Measurements from ENCODE around the gene NTF3. TPM values are rescaled to one million over a fixed set of nuclear protein-coding genes. Genes with fewer than 3 reads are reported as not detected.

The NTF3 gene
- total RNA-seq, 1 donor from 2014 or later, result 2.3 TPM

DNA sequence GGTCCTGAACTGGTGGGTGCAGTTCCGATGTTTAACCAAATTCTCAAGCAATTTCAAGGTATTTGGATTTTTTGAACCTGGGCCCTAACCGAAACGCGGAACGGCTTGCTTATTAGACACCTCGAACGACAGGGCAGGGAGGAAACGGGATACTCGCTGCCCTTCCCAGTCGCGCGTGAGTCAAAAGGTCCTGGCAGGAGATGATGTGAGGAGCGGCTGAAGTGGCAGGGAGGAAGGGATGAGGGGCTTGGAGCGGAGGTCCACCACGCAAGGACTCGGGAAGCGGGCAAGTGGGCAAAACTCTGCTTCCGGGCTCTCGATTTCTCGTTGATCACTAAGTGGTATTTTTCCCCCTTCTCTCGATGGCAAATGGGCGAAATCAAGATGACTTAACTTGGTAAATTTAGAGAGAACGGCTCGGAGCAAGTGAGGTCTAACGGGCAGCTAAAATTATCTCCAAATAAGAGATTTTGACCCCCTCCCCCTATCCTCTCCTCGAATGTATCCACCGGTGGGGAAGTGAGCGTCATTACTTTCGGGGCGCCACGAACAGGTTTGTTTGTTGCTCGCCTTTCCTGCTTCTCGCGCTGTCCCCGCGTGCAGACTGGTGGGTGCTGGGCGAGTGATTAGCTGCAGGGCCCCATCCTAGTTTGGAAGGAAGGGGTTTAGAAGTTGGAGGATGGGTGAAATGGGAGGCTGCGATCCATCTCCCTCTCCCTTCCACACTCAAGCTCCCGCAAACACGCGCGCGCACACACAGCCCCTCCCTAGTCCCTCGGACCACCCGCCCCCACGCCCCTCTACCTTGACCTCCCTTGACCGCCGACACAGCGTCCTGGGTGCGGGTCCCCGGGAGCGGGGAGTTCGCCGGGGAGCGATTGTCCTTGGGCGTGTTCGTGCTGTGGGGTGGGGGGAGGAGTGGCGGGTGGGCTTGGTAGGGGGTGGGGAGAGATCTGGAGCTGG is 986 bp upstream of the NTF3 start:
- DNase-seq, result no peak

DNA sequence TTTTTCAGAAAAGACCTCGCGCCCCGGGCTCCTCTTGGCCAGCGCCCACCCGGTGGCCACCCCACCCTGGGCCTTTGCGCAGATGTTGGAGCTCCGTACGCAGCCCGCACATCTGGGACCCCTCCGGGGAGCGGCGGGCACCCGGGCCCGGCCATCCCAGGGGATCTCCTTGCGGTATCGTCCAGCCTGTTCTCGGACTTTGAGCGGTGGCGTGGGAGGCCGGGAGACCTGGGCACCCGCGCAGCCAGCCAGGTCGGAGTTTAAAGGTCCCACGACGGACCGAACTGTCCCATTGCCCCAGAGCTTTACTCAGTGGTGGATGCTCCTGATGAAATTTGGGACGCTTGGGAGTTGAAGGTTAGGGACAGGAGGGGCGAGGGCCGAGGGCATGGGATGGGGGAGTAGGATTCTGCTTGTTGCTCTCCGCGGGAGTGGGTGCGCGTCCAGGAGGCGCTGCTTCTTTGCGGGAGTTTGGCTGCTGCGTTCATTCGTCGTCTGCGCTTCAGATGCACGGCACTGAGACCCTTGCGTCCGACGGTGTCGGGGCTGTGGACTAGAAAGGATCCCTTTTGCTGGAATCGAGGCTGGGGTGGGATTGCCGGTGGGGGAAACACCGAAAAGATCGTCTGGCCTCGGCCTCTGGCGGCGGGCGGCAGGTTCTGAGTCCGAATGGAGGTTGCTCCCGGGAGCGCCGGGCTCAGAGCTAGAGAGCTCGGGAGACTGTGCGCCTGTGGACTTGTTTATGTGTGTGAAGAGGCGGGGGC is 1.4 kb downstream of the NTF3 start:
- no peak for DNase-seq

DNA sequence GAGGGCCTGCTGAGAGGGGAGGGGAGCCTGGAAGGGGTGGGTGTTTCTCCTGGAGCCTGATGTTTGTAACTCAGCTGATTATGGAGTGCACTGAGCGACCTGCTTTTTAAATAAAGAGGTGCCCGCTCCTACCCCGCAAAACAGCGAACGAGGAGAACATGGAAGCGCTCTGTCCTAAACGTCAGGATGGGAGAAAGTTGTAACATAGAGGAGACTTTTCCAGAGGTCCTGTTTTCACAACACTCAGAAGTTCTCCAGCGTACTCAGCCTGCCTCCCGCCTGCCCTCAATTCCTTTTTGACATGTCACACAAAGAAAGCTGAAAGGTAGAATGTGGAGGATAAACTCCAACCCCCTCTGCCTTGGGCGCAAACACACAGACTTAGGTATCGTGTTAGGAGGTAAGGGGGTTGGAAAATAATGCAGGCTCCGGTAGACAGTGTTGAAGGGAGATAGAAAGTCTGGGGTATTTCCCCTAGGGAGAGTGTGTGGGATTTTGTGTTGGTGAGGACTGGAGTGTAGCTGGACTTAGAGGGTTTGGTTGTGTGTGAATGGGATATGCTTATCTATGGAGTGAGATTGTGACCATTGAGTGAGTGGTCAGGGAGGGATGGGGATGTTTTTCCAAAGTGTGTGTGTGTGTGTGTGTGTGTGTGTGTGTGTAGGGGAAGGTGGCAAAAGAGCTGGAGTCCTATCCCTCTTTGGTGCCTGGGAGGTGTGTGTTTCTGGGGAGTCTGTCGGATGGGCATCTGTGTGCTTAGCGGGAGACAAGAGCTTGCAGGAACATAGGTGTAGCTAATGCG is 2.1 kb downstream of the NTF3 start:
- DNase-seq, result no peak

DNA sequence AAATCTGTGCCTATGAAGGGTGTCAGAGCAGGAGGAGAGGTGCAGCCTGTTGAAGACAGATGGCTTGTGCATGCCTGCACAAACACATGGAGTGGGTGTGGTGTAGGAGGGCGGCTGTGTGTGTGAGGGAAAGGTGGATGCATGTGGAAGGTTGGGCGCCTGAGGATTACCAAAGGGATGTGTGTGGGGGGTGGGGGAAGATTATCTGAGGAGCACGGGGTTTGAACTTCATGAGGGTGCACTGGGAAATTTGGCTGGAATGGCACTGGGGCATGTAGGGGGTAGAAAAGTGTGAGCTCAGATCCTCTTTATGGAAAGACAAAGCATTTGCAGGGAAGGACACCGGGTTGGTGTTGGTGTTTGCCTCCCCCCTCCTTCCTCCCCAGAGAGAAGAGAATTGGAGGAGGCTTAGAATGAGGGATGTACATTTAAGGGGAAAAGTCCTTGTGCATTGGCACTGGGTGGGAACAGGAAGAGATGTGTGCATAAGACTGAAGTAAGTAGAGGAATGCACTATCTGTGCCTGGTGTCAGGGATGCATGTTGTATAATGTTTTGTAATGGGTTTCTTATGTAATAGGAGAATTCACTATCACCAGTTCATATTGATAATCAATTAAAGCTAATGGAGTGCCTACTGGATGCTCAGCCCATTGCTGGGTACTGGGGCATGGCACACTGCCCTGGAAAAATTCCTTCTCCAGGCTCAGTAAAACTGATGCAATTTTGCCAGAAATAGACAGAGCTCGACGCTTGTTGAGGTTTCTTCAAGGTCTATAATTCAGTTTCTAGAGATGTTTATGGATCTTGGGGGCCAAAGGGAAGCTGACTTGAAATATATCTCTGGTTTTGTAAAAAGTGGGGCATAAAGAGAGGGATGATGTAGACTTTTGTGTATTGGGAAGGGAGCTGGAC is 3.0 kb downstream of the NTF3 start:
- DNase-seq, result no peak

DNA sequence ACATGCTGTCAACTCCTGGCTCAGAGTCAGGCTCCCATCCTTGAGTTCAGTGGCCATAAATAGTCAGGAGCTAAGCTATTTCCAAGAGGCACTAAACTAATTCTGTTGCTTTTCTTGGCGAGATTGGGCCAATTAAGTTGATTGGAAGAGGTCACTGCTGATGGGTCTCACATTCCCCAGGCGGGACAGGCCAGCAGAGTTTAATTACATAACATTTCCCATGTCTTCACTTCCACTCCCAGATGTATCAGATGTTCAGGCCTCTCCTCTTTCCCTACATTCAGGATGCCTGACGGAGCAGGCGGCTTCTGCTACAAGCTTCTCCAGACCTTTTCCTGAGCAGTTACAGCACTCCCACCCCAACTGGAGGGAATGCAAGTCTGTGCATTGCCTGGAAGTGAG is 5.3 kb downstream of the NTF3 start:
- DNase-seq, result no peak

DNA sequence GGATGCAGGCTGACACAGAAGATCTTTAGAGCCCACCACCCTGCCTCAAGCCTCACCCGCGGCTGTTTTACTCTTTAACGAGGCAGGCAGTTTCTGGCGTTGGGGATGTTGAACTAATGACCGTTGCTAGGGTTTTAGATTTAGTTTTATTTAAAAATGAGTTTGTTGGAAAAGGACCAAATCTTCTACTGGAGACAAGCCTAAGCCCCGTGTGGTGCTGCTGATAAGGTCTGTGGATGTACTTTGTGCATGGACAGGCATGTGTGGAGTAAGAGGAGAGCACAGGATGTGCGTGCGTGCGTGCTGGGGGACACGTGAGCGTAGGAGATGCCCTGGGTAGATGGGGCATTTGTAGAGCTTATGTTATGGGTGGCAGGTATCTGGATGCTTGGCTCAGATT is 5.7 kb downstream of the NTF3 start:
- no peak for DNase-seq

DNA sequence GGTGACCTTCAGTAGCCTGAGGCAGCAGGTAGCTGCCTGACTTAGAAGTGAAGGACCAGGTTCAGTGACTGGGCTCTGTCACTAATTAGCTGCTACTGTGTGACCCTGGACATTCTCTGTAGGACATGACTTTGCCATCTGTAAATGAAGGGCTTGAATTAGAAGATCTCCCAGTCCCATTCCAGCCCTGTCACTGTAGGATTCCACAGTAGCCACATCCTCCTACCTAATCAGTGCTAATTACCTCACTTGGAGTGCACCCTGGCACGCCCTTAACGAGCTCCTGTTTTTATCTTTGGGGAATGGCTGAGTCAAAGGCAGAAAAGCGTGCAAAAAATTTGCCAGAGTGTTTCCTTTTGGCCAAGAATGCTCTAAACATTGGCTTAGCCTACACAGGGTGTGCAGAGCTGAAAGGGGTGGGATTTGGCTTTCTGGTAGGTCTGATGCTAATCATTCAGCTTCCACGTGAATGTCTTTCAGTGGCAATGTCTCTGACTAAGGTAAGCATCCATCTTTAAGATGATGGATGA is 6.8 kb downstream of the NTF3 start:
- DNase-seq, result no peak

DNA sequence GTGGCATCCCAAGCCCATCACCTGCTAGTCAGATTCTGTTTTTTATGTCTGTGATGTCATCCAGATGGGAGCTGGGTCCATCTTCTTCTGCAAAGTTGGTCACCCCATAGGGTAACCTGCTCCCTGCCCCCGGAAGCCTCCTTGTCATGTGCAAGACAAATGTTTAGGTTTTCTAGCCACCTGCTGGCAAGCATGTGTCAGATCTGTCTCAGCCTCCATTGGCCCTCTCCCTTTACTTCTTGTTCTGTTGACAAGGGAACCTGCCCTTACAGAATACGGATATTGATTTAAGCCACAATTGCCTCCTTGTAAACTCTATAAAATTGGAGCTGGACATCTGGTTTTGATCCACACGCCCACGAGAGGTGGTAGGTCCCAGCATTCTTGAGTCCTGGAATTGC is 7.5 kb downstream of the NTF3 start:
- DNase-seq, result no peak

DNA sequence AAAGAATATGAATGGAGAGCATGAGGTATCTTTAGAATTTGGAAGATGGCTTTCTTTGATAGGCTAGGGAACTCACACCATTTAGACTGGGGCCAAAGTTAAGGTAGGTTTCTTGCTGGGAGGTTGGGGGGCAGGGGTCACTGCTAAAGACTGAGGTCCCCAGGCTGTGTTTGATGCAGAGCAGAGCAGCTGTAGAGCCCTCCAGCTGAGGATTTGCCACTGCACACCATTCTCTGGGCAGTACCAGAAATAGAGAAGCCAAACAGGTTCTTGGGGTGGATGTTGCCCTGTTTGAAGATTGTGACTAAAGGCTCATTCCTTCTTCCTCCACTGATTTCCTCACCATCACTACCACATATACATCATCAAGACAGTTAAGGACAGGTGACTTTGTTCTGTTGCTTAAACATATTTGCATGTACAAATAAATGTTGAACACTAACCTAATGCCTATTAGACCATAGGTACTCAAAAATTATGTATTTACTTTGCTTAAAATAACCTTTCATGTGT is 7.9 kb downstream of the NTF3 start:
- DNase-seq, result no peak

DNA sequence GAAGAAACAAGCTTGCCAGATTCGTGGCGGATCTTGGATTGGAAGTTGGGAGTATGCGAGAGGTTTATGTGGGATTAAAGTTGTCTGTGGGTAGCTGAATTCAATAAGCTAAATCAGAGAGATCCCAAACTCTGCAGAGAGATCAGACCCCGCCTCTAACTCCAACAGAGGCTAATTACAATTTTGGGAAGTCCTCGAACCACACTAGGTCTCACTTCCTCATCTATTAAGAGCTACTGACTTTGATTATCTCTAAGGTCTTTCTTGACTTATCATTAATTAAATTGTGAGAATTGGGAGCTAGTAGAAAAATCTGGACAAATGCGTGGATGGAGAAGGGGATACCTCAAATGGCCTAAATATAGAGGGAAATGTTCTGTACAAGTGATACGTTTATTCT is 9.1 kb downstream of the NTF3 start:
- no peak for DNase-seq

DNA sequence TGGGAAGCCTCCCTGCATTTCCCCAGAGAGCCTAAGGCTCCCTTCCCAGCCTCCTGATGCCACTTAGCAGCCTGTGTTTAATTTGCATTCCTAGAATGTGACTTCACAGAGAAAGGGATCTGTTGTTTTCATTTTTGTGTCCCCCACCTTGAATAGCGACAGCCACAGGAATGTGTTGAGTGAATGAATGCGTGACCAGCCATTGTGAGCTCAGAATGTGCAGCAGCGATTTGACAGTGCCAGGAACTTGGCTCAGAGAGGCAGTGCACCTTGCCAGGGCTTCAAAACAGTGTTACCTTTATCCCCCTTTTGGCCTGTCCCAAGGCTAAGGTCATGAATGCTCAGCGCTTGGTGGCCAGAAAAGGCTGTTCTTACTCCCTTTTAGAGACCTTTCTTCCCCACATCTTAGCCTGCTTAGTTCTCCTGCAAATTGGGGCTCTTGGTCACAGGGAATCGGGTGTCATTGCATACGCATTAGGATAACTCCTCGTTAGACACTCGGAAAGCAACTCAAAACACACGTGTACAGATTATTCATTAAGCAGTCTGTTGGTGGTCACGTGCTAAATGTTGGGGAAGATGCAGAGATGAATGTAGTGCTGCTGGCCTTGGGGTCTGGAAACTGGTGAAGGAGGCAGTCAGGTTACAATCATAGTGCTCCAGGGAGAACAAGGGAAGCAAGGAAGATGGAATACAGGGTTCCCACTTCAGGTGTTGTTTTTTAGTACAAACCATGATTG is 9.8 kb downstream of the NTF3 start:
- DNase-seq, result no peak

DNA sequence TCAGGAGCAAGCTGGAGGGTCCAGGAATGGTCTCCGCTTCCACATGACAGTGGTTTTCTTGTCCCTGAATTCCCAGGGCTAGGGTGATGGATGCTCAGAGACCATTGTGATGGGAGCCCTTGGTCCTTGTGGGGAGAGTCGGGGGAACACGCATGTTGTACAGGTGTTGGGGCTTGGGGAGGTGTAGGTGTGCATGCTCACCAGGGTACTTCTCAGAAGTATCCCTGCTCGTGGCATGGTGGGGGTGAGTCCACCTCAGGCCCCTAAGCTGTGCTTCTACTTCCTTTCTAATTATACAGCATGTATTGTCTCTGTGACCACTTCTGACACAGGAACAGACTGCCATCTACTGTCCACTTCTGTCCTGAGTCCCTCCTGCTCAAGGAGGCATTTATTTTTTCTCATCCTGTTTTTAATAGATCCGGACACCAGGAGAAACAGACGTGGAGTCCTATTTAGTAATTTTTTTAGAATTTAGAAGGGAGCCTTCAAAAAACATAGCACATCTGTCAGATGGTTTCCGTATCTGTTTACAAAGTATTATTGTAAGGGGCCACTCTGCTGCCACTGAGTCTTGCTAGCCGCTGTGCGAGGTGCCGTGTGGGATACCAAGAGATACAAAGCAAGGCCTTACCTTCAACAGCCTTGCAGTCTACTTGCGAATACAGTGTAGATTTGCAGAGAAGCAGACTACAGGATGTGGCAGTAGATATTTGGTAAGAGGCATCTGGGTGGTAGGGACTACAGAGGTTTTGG is 10.5 kb downstream of the NTF3 start:
- no peak for DNase-seq

DNA sequence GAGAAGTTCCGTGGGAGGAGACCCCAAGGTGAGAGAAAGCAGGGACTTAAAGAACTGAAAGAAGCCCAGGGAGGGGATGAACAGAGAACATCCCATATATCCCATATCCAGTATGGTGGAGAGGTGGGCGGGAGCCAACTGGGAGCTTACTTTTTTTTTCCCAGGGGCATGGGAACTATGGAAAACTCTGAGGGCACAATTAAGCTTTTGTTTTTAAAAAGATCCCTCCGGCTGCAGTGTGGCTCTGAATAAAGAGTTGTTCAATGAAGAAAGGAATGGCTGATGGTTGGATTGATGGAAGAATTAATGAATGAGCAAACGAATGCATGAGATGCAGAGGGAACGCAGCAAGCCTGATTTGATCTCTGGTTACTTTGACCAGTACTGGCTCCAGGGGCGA is 12.6 kb downstream of the NTF3 start:
- DNase-seq, result no peak

DNA sequence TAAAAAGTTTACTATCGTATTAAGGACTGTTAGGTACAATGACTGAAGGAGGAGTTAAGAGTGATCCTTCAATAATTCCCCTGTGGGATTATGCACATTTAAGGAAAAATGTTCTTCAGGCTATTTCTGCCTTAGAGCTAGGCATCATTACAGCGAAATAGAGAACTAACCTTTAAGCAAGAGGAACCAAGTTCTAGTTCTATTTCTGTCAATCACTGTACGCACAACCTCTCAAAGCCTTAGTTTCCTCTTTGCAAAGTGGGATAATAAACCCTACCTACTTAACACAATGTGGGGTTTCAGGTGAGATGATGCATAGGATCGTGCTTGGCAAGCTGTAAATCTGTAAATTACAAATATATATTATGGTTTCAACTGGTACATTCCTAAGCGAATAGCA is 15.4 kb downstream of the NTF3 start:
- no peak for DNase-seq

DNA sequence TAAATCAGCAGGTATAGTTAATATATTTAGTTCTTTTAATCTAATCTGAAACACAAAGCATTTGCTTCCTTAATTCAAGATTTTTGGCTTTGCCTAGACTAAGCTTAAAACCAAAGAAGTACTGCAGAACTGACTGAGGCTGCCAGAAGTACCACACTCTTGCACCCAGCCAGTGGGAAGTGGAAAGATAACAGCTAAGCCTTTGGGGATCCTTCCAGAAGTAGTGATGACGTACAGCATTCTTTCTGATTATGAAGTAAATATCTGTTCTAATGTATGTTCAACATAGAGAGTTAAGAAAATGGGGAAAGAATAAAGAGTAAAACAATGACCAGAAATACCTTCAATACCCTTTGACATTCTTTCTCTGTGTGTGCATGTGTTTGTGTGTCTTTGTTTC is 19.3 kb downstream of the NTF3 start:
- no peak for DNase-seq

DNA sequence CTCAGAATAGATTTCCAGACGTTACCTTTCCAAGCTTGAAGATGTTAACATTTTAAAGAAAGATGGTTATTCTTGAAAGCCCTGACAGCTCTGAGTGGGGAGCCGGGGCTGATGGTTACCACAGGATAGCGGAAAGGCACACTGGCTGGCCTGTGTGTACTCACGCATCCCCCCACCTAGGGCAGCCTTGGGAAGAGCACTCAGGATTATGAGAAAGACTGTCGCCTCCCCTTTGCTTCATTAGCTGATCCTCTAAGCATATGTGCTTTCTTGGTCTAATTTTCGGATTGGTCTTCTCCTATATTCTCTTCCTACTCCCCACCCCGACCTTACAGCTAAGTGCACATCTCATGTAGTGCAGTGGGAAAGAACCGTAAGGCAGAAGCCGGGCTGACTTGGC is 20.7 kb downstream of the NTF3 start:
- no peak for DNase-seq

DNA sequence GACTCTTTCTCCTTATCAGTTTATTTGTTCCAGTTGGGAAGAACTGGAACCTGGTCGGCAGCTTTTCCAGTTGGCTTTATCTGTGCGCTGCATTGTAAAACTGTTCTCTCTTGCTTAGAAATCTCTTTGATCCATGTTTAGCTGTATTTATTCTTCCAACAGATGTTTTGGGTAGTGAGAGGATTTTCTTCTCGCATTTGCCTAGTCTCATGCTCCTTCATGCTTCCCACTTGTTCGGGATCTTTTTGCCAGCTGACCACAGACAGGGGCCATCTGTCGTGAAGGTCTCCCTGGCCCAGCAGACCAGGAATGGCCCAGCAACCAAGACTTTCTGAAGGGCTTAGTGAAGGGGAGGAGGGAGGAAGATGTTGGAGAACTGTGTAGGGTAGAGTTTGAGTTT is 21.6 kb downstream of the NTF3 start:
- no peak for DNase-seq

DNA sequence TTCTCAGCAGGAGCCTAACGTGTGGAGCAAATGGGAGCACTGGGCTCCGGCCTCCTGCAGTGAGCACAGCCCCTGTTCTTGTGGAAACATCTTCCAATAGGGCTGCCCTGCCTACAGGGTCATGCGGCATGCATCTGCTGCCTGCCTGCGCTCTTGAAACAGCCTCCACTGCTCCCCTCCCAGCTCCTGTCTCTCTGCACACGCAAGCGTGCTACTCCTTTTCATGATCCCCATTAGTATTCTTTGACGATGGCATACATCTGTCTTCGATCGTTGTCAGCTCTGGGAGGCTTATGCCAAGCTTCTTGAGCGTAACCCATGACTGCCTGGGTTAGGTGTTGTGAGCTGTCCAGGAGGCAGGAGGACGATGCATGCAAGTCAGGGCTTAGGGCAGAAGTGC is 23.1 kb downstream of the NTF3 start:
- DNase-seq, result no peak

DNA sequence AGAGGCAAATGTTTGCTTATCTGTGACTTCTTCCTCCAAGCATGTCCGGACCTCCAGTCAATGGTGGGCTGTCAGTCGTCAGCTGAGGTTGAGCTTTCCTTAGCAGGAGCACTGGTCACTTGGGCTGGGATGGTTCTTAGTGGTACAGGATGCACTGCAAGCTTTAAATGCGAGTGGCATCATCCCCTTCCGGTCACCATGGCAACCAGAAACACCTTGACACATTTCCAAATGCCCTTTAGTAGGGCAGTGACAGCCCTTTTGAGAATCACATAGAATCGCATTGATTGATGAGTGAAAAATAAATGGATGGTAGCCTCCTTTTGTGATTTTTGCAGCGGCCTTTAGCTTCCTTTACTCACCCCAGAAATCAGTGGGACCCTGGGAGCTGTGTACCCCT is 24.1 kb downstream of the NTF3 start:
- no peak for DNase-seq

DNA sequence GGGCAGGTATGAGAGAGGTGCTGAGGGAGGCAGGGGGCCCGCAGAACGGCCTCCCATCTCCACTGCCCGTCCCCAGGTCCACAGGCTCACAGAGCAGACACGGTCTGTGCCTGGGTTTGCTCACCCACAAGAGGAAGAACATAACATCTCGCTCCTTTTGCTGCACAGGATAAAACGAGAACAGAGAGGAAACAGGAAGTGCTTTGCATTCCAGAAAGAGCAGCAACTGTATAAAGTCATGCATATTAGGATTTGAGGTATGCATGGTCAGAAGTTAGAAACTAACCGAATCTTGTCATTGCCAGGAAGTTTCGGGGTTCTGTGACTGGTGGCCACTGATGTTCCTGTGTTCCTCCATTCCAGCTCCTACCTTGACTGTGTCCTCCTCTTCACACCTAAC is 25.0 kb downstream of the NTF3 start:
- DNase-seq, result no peak

All from occipital lobe (tissue), 2 donors.